Uterus (tissue), 4 donors: ENCODE data around the gene HPS4. TPM values are rescaled to one million over a fixed set of nuclear protein-coding genes. Genes with fewer than 3 reads are reported as not detected.
"Not testable (repeated sequence)": the region's sequence is repeated elsewhere in the genome, so short reads cannot be mapped to it uniquely, and the experiment has no call there.

Source experiments
- DNase-seq, 2 donors: peaks; one replicate each; pipeline ENCODE4 v3.0.0-alpha.2; 2019 to 2020
- H3K27ac ChIP-seq, 2 donors: fragments of 200-600 bp; sonication (generic); 1 replicate in 1 of 2; 2 replicates in 1 of 2; pipeline ENCODE4 v1.5.1; 2016 to 2018
- H3K27me3 ChIP-seq, 2 donors: fragments of 200-600 bp; sonication (generic); one replicate each; pipeline ENCODE4 v1.5.1; 2018 to 2019; ENCODE audit warnings: control low read depth in 1 of 2
- H3K36me3 ChIP-seq, 2 donors: fragments of 200-600 bp; sonication (generic); one replicate each; pipeline ENCODE4 v1.5.1; 2019; ENCODE audit warnings: control low read depth in 1 of 2
- H3K4me1 ChIP-seq, 2 donors: fragments of 200-600 bp; sonication (generic); one replicate each; pipeline ENCODE4 v1.5.1; 2018 to 2019; ENCODE audit warnings: control low read depth in 1 of 2
- H3K4me3 ChIP-seq, 2 donors: fragments of 200-600 bp; sonication (generic); 1 replicate in 1 of 2; 2 replicates in 1 of 2; pipeline ENCODE4 v1.5.1; 2018 to 2019; ENCODE audit warnings: mild to moderate bottlenecking in 1 of 2
- H3K9me3 ChIP-seq, 2 donors: fragments of 200-600 bp; sonication (generic); one replicate each; pipeline ENCODE4 v1.5.1; 2019; ENCODE audit warnings: control low read depth in 1 of 2
- POLR2A ChIP-seq, 2 donors: fragments of 450-650 bp; IDR thresholded peaks; one replicate each; pipeline ENCODE4 v1.6.1; 2016; ENCODE audit warnings: antibody characterized with exemption in 2 of 2, mild to moderate bottlenecking in 1 of 2, moderate library complexity in 1 of 2
- intact Hi-C: fragments of 100-400 bp; cut with DNase I; formaldehyde crosslinking; loops from one replicate; pipeline ENCODE4 v1.15.1; 2023; ENCODE audit warnings: low total_unique reads
- total RNA-seq, 4 donors: library from RNA; depleted of rRNA in 3 of 4; stranded (reverse); fragments of >200 nt in 3 of 4; gene quantifications; one replicate each; pipeline versions ENCODE4 v1.1.0 to v1.2.4, GENCODE V29; 2014 to 2023
- TF ChIP-seq, protein P1 (sequence below), 4 experiments: fragments of 200-600 bp in 2 of 4; fragments of 450-650 bp in 2 of 4; sonication (generic) in 2 of 4; IDR thresholded peaks; one replicate each; pipeline ENCODE4 v1.5.1; 2016 to 2019; ENCODE audit warnings: antibody characterized with exemption in 4 of 4, mild to moderate bottlenecking in 2 of 4, moderate library complexity in 1 of 4
- donor health status: DM: yes; HTN: yes; CAD: no.

Gene HPS4
- 10 to 100 TPM; 23.5 to 65.6 (median 43.5) TPM for total RNA-seq

- peak; percentile 82 to 89 for DNase-seq
- H3K4me1 ChIP-seq = peaks cover 14 to 27% of the 10 kb centered on the region in 2 donors
Observed at GRCh38 chr22:26483439-26484359, at the start of gene HPS4, which contains the start of gene SRRD. HPS4 (minus strand) TSS chr22:26483783; CDS start chr22:26481762, 2,021 bp downstream. SRRD (plus strand) TSS chr22:26483877; CDS start chr22:26483891, 14 bp downstream.

DNA sequence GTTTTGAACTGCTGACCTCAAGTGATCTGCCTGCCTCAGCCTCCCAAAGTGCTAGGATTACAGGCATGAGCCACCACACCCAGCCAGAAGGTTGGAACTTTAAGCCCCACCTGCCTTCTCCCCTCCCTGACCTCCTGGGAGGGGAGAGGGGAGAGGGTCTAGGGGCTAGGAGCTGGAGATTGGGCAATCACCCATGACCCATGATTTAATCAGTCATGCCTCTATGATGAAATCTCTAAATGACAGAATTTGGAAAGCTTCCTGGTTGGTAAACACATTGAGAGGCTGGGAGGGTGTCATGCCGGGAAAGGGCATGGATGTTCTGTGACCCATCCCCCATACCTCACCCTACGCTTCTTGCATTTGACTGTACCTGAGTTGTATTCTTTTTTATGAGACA, 45.8 kb upstream of the HPS4 start:
- Histone ChIP-seq H3K9me3 (no peaks in the 10 kb centered on the region), H3K4me1 (no peaks in the 10 kb centered on the region), H3K4me3 (no peak overlapping the region), H3K36me3 (no peaks in the 10 kb centered on the region), H3K27ac (no peak overlapping the region), H3K27me3 (no peaks in the 10 kb centered on the region)
- TF ChIP-seq POLR2A (IDR thresholded peaks at IDR 0.05) = no peak
- TF ChIP-seq, protein P1, sequence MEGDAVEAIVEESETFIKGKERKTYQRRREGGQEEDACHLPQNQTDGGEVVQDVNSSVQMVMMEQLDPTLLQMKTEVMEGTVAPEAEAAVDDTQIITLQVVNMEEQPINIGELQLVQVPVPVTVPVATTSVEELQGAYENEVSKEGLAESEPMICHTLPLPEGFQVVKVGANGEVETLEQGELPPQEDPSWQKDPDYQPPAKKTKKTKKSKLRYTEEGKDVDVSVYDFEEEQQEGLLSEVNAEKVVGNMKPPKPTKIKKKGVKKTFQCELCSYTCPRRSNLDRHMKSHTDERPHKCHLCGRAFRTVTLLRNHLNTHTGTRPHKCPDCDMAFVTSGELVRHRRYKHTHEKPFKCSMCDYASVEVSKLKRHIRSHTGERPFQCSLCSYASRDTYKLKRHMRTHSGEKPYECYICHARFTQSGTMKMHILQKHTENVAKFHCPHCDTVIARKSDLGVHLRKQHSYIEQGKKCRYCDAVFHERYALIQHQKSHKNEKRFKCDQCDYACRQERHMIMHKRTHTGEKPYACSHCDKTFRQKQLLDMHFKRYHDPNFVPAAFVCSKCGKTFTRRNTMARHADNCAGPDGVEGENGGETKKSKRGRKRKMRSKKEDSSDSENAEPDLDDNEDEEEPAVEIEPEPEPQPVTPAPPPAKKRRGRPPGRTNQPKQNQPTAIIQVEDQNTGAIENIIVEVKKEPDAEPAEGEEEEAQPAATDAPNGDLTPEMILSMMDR (IDR thresholded peaks at IDR 0.05) = no peak
- no peak for DNase-seq
- intact Hi-C loops = no loop called here

More at GRCh38 chr22:26483439-26484359, at the start of gene HPS4, which contains the start of gene SRRD:
- Histone ChIP-seq H3K27me3 (no peaks in the 10 kb centered on the region), H3K9me3 (no peaks in the 10 kb centered on the region), H3K36me3 (no peaks in the 10 kb centered on the region), H3K4me3 (peak within 1 kb of the TSS; percentile 80 to 96), H3K27ac (peak within 1 kb of the TSS; percentile 88 to 94)
- intact Hi-C loops = no loop called here
- TF ChIP-seq, protein P1 (IDR thresholded peaks at IDR 0.05) = peak in 2 of 4 experiments; percentile 4 to 18
- TF ChIP-seq POLR2A (IDR thresholded peaks at IDR 0.05) = peak; percentile 60 to 88

DNA sequence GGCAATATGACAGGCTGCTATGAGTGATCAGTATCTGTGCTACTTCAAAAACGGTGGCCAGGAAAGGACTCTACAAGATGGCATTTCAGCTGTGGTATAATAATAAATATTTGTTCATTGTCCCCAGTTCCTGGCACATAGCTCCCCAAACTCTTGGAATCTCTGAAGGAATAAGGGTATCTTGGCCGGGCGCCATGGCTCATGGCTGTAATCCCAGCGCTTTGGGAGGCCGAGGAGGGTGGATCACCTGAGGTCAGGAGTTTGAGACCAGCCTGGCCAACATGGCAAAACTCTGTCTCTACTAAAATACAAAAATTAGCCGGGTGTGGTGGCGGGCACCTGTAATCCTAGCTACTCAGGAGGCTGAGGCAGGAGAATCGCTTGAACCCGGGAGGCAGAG, 44.9 kb upstream of the HPS4 start:
- H3K4me1 ChIP-seq, H3K27ac ChIP-seq, intact Hi-C loops, H3K27me3 ChIP-seq, DNase-seq, H3K36me3 ChIP-seq, H3K9me3 ChIP-seq, H3K4me3 ChIP-seq: not testable (repeated sequence)

DNA sequence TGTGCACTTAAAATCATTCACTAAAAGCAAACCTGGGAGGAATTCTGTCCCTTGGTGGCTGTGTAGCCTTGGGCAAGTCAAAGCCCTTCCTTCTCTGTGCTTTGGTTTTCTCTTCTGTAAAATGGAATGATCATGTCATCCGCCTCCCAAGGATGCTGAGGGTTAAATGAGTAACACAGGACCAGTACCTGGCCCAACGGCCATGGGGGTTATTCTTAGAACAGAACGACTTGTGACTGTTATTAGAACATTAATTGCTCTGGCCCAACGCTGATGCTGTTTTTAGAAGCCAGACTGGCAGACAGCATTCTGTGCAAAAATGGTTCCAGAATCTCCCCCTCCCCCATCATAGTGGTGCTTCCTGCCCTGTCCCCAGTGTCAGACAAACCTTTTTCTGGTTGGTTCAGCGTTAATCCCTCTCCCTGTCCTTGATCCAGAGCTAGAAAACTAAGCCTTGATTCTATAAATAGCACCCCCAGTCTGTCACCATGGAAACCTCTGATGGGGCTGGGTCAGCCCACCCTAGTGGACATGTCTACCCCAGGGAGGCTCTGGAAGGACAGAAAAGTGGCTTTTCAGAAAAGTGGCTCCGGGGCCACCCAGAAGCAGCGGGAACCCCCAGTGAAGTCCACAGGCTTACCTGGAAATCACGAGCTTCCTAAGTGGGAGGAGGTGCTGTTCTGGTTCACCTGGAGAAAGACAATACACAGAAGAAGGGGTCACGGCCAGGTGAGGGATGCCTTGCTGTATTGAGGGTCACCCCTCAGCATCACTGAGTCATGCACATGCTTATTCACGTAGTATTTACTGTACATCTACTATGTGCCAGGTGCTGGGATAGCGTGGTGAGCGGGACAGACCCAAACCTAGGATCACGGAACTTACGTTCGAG, 44.2 kb upstream of the HPS4 start:
- TF ChIP-seq, protein P1 (IDR thresholded peaks at IDR 0.05) = no peak
- no peak for TF ChIP-seq POLR2A (IDR thresholded peaks at IDR 0.05)
- Histone ChIP-seq H3K36me3 (no peaks in the 10 kb centered on the region), H3K4me3 (no peak overlapping the region), H3K27me3 (no peaks in the 10 kb centered on the region), H3K4me1 (no peaks in the 10 kb centered on the region), H3K9me3 (no peaks in the 10 kb centered on the region), H3K27ac (no peak overlapping the region)
- DNase-seq = no peak
- intact Hi-C loops = no loop called here

DNA sequence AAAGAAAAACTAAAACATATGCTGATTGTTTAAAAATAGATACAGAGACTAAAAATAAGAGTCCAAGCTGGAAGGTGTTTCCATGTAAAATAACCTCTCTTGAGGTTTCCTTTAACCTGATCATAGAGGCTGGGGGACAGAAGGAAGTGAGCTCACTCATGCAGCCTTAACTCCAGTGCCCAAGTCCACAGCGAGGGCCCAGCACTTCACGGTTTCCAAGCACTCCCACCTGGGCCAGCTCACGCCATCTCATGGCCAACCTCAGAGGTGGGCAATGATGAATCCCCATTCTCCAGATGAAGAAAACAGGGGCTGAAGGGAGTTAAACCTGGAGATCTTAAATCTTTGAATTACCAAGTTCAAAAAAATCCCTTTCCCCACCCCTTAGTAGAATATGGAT, 43.6 kb upstream of the HPS4 start:
- H3K27me3 ChIP-seq = no peaks in the 10 kb centered on the region
- TF ChIP-seq POLR2A (IDR thresholded peaks at IDR 0.05) = no peak
- TF ChIP-seq, protein P1 (IDR thresholded peaks at IDR 0.05) = no peak
- no peak overlapping the region for H3K4me3 ChIP-seq
- H3K9me3 ChIP-seq = no peaks in the 10 kb centered on the region
- no peaks in the 10 kb centered on the region for H3K4me1 ChIP-seq
- intact Hi-C loops = no loop called here
- H3K36me3 ChIP-seq = no peaks in the 10 kb centered on the region
- no peak overlapping the region for H3K27ac ChIP-seq
- DNase-seq = no peak
